Caco-2 (cell line): Measurements from ENCODE around the gene NME1. TPM values are rescaled to one million over a fixed set of nuclear protein-coding genes. Genes with fewer than 3 reads are reported as not detected.

Experiments used
- BruUV-seq: library from RNA; stranded (reverse); fragments of 400-500 nt; replicated peaks from 2 replicates; lab custom pipeline; 2021; lab: Mats Ljungman, UMichigan
- CTCF ChIA-PET: fragments of 300-600 bp; sonication (Branson Sonifier 250); formaldehyde crosslinking; loops from one replicate; lab custom pipeline; 2022; ENCODE audit warnings: antibody characterized with exemption; lab: Charles Lee
- POLR2A ChIA-PET: fragments of 300-600 bp; sonication (Branson Sonifier 250); formaldehyde crosslinking; loops from one replicate; lab custom pipeline; 2022; ENCODE audit warnings: antibody characterized with exemption; lab: Charles Lee
- DNase-seq, 2 experiments: peaks; one replicate each; pipeline versions ENCODE4 v3.0.0 to v3.0.0-alpha.2; 2020 to 2022
- H3K27me3 ChIP-seq: replicated peaks from 2 replicates; pipeline ENCODE4 v1.6.0; 2011; ENCODE audit warnings: low read length; ENCODE audit not compliant: control insufficient read depth, insufficient read depth
- H3K36me3 ChIP-seq: 2 replicates; pipeline ENCODE4 v1.5.1; 2011; ENCODE audit warnings: low read length; ENCODE audit not compliant: control insufficient read depth, insufficient read depth
- H3K4me1 ChIP-seq: fragments of 250-450 bp; sonication (Bioruptor Pico); 2 replicates; pipeline ENCODE4 v1.5.1; 2020; ENCODE audit warnings: mild to moderate bottlenecking
- H3K4me3 ChIP-seq: 2 replicates; pipeline ENCODE4 v1.5.1; 2011; ENCODE audit warnings: low read depth, mild to moderate bottlenecking, control low read depth, low read length
- H3K9me3 ChIP-seq: fragments of 250-450 bp; sonication (Bioruptor Pico); 2 replicates; pipeline ENCODE4 v1.5.1; 2020; ENCODE audit warnings: mild to moderate bottlenecking, moderate library complexity
- H3K27ac Mint-ChIP-seq: one replicate; pipeline ENCODE4 v1.8.0; 2022; ENCODE audit warnings: mixed read lengths; ENCODE audit not compliant: unreplicated experiment
- H3K27me3 Mint-ChIP-seq: one replicate; pipeline ENCODE4 v1.8.0; 2022; ENCODE audit warnings: mixed read lengths; ENCODE audit not compliant: insufficient read depth, unreplicated experiment
- H3K36me3 Mint-ChIP-seq: one replicate; pipeline ENCODE4 v1.8.0; 2022; ENCODE audit warnings: mild to moderate bottlenecking, mixed read lengths; ENCODE audit not compliant: insufficient read depth, unreplicated experiment
- H3K4me1 Mint-ChIP-seq: one replicate; pipeline ENCODE4 v1.8.0; 2022; ENCODE audit warnings: low read depth, mixed read lengths; ENCODE audit not compliant: unreplicated experiment
- H3K4me3 Mint-ChIP-seq: one replicate; pipeline ENCODE4 v1.8.0; 2022; ENCODE audit warnings: mild to moderate bottlenecking, moderate library complexity, mixed read lengths; ENCODE audit not compliant: unreplicated experiment
- H3K9me3 Mint-ChIP-seq: one replicate; pipeline ENCODE4 v1.8.0; 2022; ENCODE audit warnings: mixed read lengths; ENCODE audit not compliant: unreplicated experiment
- intact Hi-C: fragments of 100-400 bp; cut with micrococcal nuclease; formaldehyde crosslinking; loops from one replicate; pipeline ENCODE4 v1.10.0; 2022; ENCODE audit not compliant: unreplicated experiment
- total RNA-seq: library from RNA; stranded (reverse); gene quantifications from 2 replicates; pipeline ENCODE4 v1.2.3, GENCODE V29; 2022
- TF ChIP-seq, protein P1 (sequence below), 2 experiments: fragments of 200-600 bp in 1 of 2; IDR thresholded peaks; 1 replicate in 1 of 2; 2 replicates in 1 of 2; pipeline versions ENCODE4 v1.5.1 to v1.8.0; 2011 to 2022; ENCODE audit warnings: antibody characterized with exemption in 1 of 2, control low read depth in 1 of 2, inconsistent platforms in 1 of 2, low read depth in 1 of 2, low read length in 1 of 2, mild to moderate bottlenecking in 1 of 2, moderate library complexity in 1 of 2; ENCODE audit not compliant: insufficient read depth in 1 of 2, severe bottlenecking in 1 of 2, unreplicated experiment in 1 of 2

NME1 gene
- total RNA-seq, 1 experiment from 2014 or later = 278 TPM

- Mint-ChIP-seq H3K27me3 (no peaks in the 10 kb centered on the region), H3K27ac (peak overlapping the region; percentile 99), H3K4me3 (peak overlapping the region; percentile 96), H3K4me1 (peaks cover 28% of the 10 kb centered on the region), H3K36me3 (peaks cover 41% of the 10 kb centered on the region), H3K9me3 (no peaks in the 10 kb centered on the region)
- peak in 1 of 2 experiments; percentile 71 for DNase-seq
- H3K27me3 ChIP-seq = no peaks in the 10 kb centered on the region
- POLR2A ChIA-PET = interaction anchor here (0.6 to 2.7 kb wide), 12 partner anchors 9 to 560 kb away, joined by 3 to 42 read pairs (median 4); partner anchors contain the start of genes CACNA1G, NME1, NME2 and TOB1
- no TSS peak for BruUV-seq
- H3K4me3 ChIP-seq = peak overlapping the region; percentile 81
- CTCF ChIA-PET = interaction anchor here (0.6 to 3.2 kb wide), 4 partner anchors 13 to 64 kb away, joined by 4 to 20 read pairs (median 5); partner anchors contain the start of gene NME1
- peaks cover 30% of the 10 kb centered on the region for H3K4me1 ChIP-seq
- no peaks in the 10 kb centered on the region for H3K36me3 ChIP-seq
- intact Hi-C loops = no loop called here
- TF ChIP-seq, protein P1, sequence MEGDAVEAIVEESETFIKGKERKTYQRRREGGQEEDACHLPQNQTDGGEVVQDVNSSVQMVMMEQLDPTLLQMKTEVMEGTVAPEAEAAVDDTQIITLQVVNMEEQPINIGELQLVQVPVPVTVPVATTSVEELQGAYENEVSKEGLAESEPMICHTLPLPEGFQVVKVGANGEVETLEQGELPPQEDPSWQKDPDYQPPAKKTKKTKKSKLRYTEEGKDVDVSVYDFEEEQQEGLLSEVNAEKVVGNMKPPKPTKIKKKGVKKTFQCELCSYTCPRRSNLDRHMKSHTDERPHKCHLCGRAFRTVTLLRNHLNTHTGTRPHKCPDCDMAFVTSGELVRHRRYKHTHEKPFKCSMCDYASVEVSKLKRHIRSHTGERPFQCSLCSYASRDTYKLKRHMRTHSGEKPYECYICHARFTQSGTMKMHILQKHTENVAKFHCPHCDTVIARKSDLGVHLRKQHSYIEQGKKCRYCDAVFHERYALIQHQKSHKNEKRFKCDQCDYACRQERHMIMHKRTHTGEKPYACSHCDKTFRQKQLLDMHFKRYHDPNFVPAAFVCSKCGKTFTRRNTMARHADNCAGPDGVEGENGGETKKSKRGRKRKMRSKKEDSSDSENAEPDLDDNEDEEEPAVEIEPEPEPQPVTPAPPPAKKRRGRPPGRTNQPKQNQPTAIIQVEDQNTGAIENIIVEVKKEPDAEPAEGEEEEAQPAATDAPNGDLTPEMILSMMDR (IDR thresholded peaks at IDR 0.05; ENCODE audit: insufficient read depth in 1 of 2, low read depth in 1 of 2, low read length in 1 of 2, severe bottlenecking in 1 of 2, unreplicated experiment in 1 of 2) = no peak
- H3K9me3 ChIP-seq = no peaks in the 10 kb centered on the region
These were observed 33.0 kb upstream of the NME1 start for GRCh38 chr17:51120357-51120738.

DNA sequence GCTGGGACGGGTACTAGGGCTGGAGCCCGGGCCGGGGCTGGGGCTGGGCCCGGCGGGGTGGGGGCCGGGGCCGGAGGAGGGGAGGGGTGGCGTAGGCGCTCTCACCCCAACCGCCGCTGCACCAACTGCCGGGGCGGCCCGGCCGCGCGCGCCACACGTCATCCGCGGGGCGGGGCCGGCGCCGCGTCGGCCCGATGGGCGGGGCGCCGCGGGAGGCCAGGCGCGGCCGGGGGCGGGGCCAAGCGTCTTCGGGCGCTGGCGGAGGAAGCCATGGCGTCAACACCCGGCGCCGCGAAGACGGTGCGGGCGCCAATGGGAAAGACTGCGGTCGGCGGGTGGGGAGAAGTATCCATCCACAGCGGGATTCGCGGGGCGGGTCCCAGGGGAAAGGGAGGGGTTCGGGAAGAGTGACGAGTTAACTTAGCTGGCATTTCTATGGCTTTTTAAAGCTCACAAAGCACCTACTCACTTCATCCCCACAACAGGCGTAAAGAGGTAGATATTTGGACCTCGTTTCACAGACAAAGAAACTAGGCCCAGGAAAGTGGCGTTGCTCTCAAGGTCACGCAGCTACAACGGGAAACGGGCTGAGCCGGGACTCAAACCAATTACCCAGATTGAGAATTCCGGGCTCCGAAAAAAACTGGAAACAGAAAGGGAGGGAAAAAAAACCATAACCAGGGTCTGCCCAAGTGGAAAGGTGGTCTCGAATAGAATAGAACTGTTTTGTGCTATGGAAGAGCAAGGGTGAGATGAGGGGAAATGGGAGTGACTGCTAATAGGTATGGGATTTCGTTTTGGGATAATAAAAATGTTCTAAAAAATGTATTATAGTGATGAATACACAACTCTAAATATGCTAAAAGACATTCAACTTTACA, 32.4 kb upstream of the NME1 start, which contains the start of gene SPAG9:
SPAG9 (minus strand) TSS at position 130 of the 881 bp plus-strand sequence. CDS start 212 bp downstream, outside the sequence.
- Mint-ChIP-seq H3K36me3 (peaks cover 44% of the 10 kb centered on the region), H3K9me3 (no peaks in the 10 kb centered on the region), H3K27me3 (no peaks in the 10 kb centered on the region), H3K4me1 (peaks cover 31% of the 10 kb centered on the region), H3K4me3 (peak within 1 kb of the TSS; percentile 96), H3K27ac (peak within 1 kb of the TSS; percentile 99)
- CTCF ChIA-PET = interaction anchor here (0.6 to 3.2 kb wide), 4 partner anchors 13 to 64 kb away, joined by 4 to 20 read pairs (median 5); partner anchors contain the start of gene NME1
- DNase-seq = peak; percentile 97
- H3K27me3 ChIP-seq = no peaks in the 10 kb centered on the region
- no peaks in the 10 kb centered on the region for H3K36me3 ChIP-seq
- TF ChIP-seq, protein P1 (IDR thresholded peaks at IDR 0.05; ENCODE audit: insufficient read depth in 1 of 2, low read depth in 1 of 2, low read length in 1 of 2, severe bottlenecking in 1 of 2, unreplicated experiment in 1 of 2) = no peak
- H3K4me1 ChIP-seq = peaks cover 36% of the 10 kb centered on the region
- H3K9me3 ChIP-seq = no peaks in the 10 kb centered on the region
- TSS peak; percentile 91 for BruUV-seq
- peak within 1 kb of the TSS; percentile 81 for H3K4me3 ChIP-seq
- POLR2A ChIA-PET = interaction anchor here (0.6 to 2.7 kb wide), 14 partner anchors 9 to 560 kb away, joined by 3 to 42 read pairs (median 4); partner anchors contain the start of genes CACNA1G, NME1, NME2 and TOB1
- intact Hi-C loops = loop anchor here (1.0 kb wide), 1 partner anchor 32 kb away; the partner anchor contains the start of gene NME1
